Islet of Langerhans (tissue), 1 donor: ENCODE data around the gene SHLD1.
"Not testable (repeated sequence)": the region's sequence is repeated elsewhere in the genome, so short reads cannot be mapped to it uniquely, and the experiment has no call there.

Experiments
- FAIRE-seq: peaks from one replicate; lab custom pipeline; 2011; peaks lifted over from hg19 to GRCh38; lab: Jason Lieb, UNC

The SHLD1 gene

GRCh38 chr20:5749952-5750779 is at the start of gene SHLD1:
Gene SHLD1 (plus strand): TSS chr20:5750401. CDS start chr20:5772866, 22,465 bp downstream.
- no peak for FAIRE-seq

GRCh38 chr20:5702339-5702738 is 47.9 kb upstream of the SHLD1 start:
- FAIRE-seq: not testable (repeated sequence)

GRCh38 chr20:5703681-5704101 is 46.5 kb upstream of the SHLD1 start:
- FAIRE-seq: no peak

- no peak for FAIRE-seq
These were observed 44.4 kb upstream of the SHLD1 start for GRCh38 chr20:5705827-5706226.

GRCh38 chr20:5706797-5707196 is 43.4 kb upstream of the SHLD1 start:
- FAIRE-seq: no peak

- FAIRE-seq: no peak
These were observed 39.6 kb upstream of the SHLD1 start for GRCh38 chr20:5710551-5710950.

GRCh38 chr20:5714261-5715041 is 35.8 kb upstream of the SHLD1 start:
- FAIRE-seq: no peak

GRCh38 chr20:5715071-5715841 is 34.9 kb upstream of the SHLD1 start:
- FAIRE-seq: no peak

- no peak for FAIRE-seq
These were observed 33.2 kb upstream of the SHLD1 start for GRCh38 chr20:5716953-5717352.

- FAIRE-seq: no peak
These were observed 31.2 kb upstream of the SHLD1 start for GRCh38 chr20:5718896-5719595.

- no peak for FAIRE-seq
These were observed 30.3 kb upstream of the SHLD1 start for GRCh38 chr20:5719861-5720403.

GRCh38 chr20:5720696-5721095 is 29.5 kb upstream of the SHLD1 start:
- FAIRE-seq: no peak

- FAIRE-seq: not testable (repeated sequence)
These were observed 28.8 kb upstream of the SHLD1 start for GRCh38 chr20:5721356-5721755.

GRCh38 chr20:5722927-5723326 is 27.3 kb upstream of the SHLD1 start:
- FAIRE-seq: no peak

GRCh38 chr20:5725183-5725463 is 25.1 kb upstream of the SHLD1 start:
- FAIRE-seq: not testable (repeated sequence)

- no peak for FAIRE-seq
These were observed 23.1 kb upstream of the SHLD1 start for GRCh38 chr20:5727018-5727515.

- FAIRE-seq: no peak
These were observed 20.9 kb upstream of the SHLD1 start for GRCh38 chr20:5729348-5729747.

- FAIRE-seq: no peak
These were observed 20.1 kb upstream of the SHLD1 start for GRCh38 chr20:5730131-5730530.

- FAIRE-seq: no peak
These were observed 18.3 kb upstream of the SHLD1 start for GRCh38 chr20:5731753-5732366.

- no peak for FAIRE-seq
These were observed 15.6 kb upstream of the SHLD1 start for GRCh38 chr20:5734602-5735001.

- FAIRE-seq: no peak
These were observed 14.2 kb upstream of the SHLD1 start for GRCh38 chr20:5735845-5736510.
